K562 (cell line): ENCODE measurements around the gene SPAG17. TPM values are rescaled to one million over a fixed set of nuclear protein-coding genes. Genes with fewer than 3 reads are reported as not detected.

Source experiments
- ATAC-seq: fragments of 200-7000 bp; cut with Tn5 transposase; 3 replicates; pipeline ENCODE4 v1.9.1; 2020; ENCODE audit warnings: moderate library complexity
- BruUV-seq: library from RNA; stranded (reverse); fragments of 400-500 nt; replicated peaks from 2 replicates; lab custom pipeline; 2021; lab: Mats Ljungman, UMichigan
- CTCF ChIA-PET: fragments of 300-600 bp; formaldehyde crosslinking; extraction: SDS; loops from one replicate; lab custom pipeline; 2021; ENCODE audit warnings: low intra/inter-chr PET ratio; lab: Yijun Ruan, JAX
- POLR2A ChIA-PET: fragments of 300-600, 350-650 bp; sonication (Branson Sonifier 250); formaldehyde crosslinking; extraction: SDS; loops from one replicate; lab custom pipeline; 2021; ENCODE audit warnings: antibody characterized with exemption, inconsistent platforms; lab: Yijun Ruan, JAX
- DNase-seq, 4 experiments: peaks; one replicate each; pipeline versions ENCODE4 v3.0.0 to v3.0.0-alpha.2; 2011 to 2018; ENCODE audit warnings: low spot score in 3 of 4, mixed read lengths in 3 of 4; ENCODE audit errors: extremely low read depth in 1 of 4
- FAIRE-seq: peaks from 2 replicates; lab custom pipeline; 2011; peaks lifted over from hg19 to GRCh38; lab: Jason Lieb, UNC
- H2AFZ ChIP-seq: 2 replicates; pipeline ENCODE4 v1.6.0; 2011; ENCODE audit warnings: low read depth, low read length, control low read depth, inconsistent platforms
- H3K27ac ChIP-seq: fragments of 200-600 bp; 3 replicates; pipeline ENCODE4 v1.8.0; 2011; ENCODE audit warnings: low read depth, mild to moderate bottlenecking, control low read depth, inconsistent platforms, low read length, moderate library complexity, mixed read lengths; ENCODE audit errors: extremely low read depth
- H3K27me3 ChIP-seq, 2 experiments: fragments of 300-600 bp in 1 of 2; 2 replicates in 1 of 2; 3 replicates in 1 of 2; pipeline versions ENCODE4 v1.6.0 to v1.8.0; 2011; ENCODE audit warnings: inconsistent platforms in 2 of 2, low read length in 2 of 2, mild to moderate bottlenecking in 1 of 2, mixed read lengths in 1 of 2, moderate library complexity in 1 of 2; ENCODE audit not compliant: control insufficient read depth in 2 of 2, insufficient read depth in 2 of 2
- H3K36me3 ChIP-seq: fragments of 300-600 bp; 3 replicates; pipeline ENCODE4 v1.8.0; 2011; ENCODE audit warnings: mild to moderate bottlenecking, low read length, inconsistent platforms; ENCODE audit not compliant: control insufficient read depth, insufficient read depth
- H3K4me1 ChIP-seq, 2 experiments: fragments of 200-600 bp in 1 of 2; replicated peaks in 1 of 2; 2 replicates in 1 of 2; 3 replicates in 1 of 2; pipeline versions ENCODE4 v1.5.1 to v1.8.0; 2011; ENCODE audit warnings: inconsistent platforms in 2 of 2, low read length in 2 of 2, mild to moderate bottlenecking in 1 of 2, mixed read lengths in 1 of 2, moderate library complexity in 1 of 2; ENCODE audit not compliant: control insufficient read depth in 2 of 2, insufficient read depth in 2 of 2
- H3K4me2 ChIP-seq: 2 replicates; pipeline ENCODE4 v1.6.1; 2011; ENCODE audit warnings: low read length, control low read depth, inconsistent platforms, mixed read lengths; ENCODE audit not compliant: insufficient read depth
- H3K4me3 ChIP-seq: fragments of 200-600 bp; sonication (generic), shearing (Covaris generic); 2 replicates; pipeline ENCODE4 v1.5.1; 2016; ENCODE audit warnings: control low read depth, inconsistent platforms
- H3K79me2 ChIP-seq: fragments of 200-600 bp; 3 replicates; pipeline ENCODE4 v1.8.0; 2011; ENCODE audit warnings: low read length, inconsistent platforms; ENCODE audit not compliant: control insufficient read depth, insufficient read depth
- H3K9ac ChIP-seq, 2 experiments: 2 replicates each; pipeline versions ENCODE4 v1.6.0 to v1.6.1; 2011; ENCODE audit warnings: low read depth in 2 of 2, low read length in 2 of 2, control low read depth in 1 of 2, inconsistent platforms in 1 of 2, mild to moderate bottlenecking in 1 of 2, mixed read lengths in 1 of 2; ENCODE audit not compliant: insufficient read depth in 1 of 2
- H3K9me1 ChIP-seq: one replicate; pipeline ENCODE4 v1.6.0; 2011; ENCODE audit warnings: inconsistent platforms, mild to moderate bottlenecking, low read length, moderate library complexity; ENCODE audit not compliant: control insufficient read depth, insufficient read depth
- H3K9me3 ChIP-seq: replicated peaks from 2 replicates; pipeline ENCODE4 v1.5.1; 2011; ENCODE audit warnings: low read depth, low read length, inconsistent platforms; ENCODE audit not compliant: control insufficient read depth, insufficient read depth
- H4K20me1 ChIP-seq: replicated peaks from 2 replicates; pipeline ENCODE4 v1.6.1; 2011; ENCODE audit warnings: low read length, inconsistent platforms, mixed read lengths; ENCODE audit not compliant: control insufficient read depth, insufficient read depth
- RAD21 ChIP-seq, 2 experiments: fragments of 250-450 bp in 1 of 2; fragments of 450-650 bp in 1 of 2; sonication (Bioruptor Pico) in 1 of 2; formaldehyde crosslinking in 1 of 2; IDR thresholded peaks in 1 of 2; conservative IDR thresholded peaks in 1 of 2; 2 replicates each; pipeline versions ENCODE4 v1.4.0 to v1.8.0; 2020 to 2022; ENCODE audit warnings: mild to moderate bottlenecking in 2 of 2, moderate library complexity in 1 of 2
- ZNF41 ChIP-seq: fragments of 250-450 bp; sonication (Bioruptor Pico); conservative IDR thresholded peaks from 2 replicates; pipeline ENCODE4 v1.4.0; 2020; ENCODE audit warnings: mild to moderate bottlenecking
- WGBS: fragments of 100-300 bp; shearing (Covaris generic); methylation state at CpG from one replicate; pipeline ENCODE4 v1.1.6; 2016; ENCODE audit warnings: low coverage, mixed read lengths; ENCODE audit not compliant: insufficient coverage; ENCODE audit errors: missing lambda C conversion rate; 5-methylcytosine and 5-hydroxymethylcytosine counted together
- in situ Hi-C: fragments of 300-500 bp; cut with MboI; formaldehyde crosslinking; loops from 4 replicates; pipeline ENCODE4 v1.15.0; 2018; ENCODE audit warnings: inconsistent platforms, mixed read lengths
- intact Hi-C: fragments of 100-400 bp; cut with micrococcal nuclease; formaldehyde crosslinking; loops from 2 replicates; pipeline ENCODE4 v1.14.2; 2022
- polyA plus RNA-seq, 8 experiments: library from polyadenylated mRNA; depleted of rRNA in 4 of 8; stranded (reverse) in 5 of 8; unstranded in 3 of 8; fragments of >200 nt; fragmentation: Nextera tagmentation in 2 of 8; fragmentation: Illumina TruSeq in 1 of 8; extraction: Ambion mirVana in 2 of 8; extraction: Trizol in 1 of 8; gene quantifications; 2 replicates each; pipeline versions ENCODE4 v1.2.1 to v1.2.3, GENCODE V29; 2011 to 2014; ENCODE audit warnings: inconsistent platforms in 1 of 8, missing spikeins in 1 of 8
- total RNA-seq, 7 experiments: library from RNA; depleted of rRNA in 6 of 7; stranded (reverse); fragments of >200 nt in 6 of 7; fragmentation: Illumina TruSeq in 2 of 7; extraction: Trizol in 2 of 7; gene quantifications; 2 replicates each; pipeline versions ENCODE4 v1.2.1 to v1.2.3, GENCODE V29; 2011 to 2021; ENCODE audit warnings: low replicate concordance in 1 of 7
- TF ChIP-seq, protein P1 (sequence below), 2 experiments: fragments of 450-650 bp in 1 of 2; IDR thresholded peaks; 2 replicates each; pipeline ENCODE4 v1.6.1; 2011 to 2017; ENCODE audit warnings: low read depth in 2 of 2, antibody characterized with exemption in 1 of 2, borderline replicate concordance in 1 of 2, low read length in 1 of 2, mild to moderate bottlenecking in 1 of 2, mixed read lengths in 1 of 2; ENCODE audit not compliant: control insufficient read depth in 1 of 2
- TF ChIP-seq, protein P2 (sequence below): fragments of 450-650 bp; IDR thresholded peaks from 2 replicates; pipeline ENCODE4 v1.6.1; 2016

Gene SPAG17
- total and polyA plus RNA-seq, 9 of the 15 experiments (the other 6 are each of a cell fraction or from before 2014, with no cell fraction given) = 0.07 to 2.1 (median 1.5) TPM

DNA sequence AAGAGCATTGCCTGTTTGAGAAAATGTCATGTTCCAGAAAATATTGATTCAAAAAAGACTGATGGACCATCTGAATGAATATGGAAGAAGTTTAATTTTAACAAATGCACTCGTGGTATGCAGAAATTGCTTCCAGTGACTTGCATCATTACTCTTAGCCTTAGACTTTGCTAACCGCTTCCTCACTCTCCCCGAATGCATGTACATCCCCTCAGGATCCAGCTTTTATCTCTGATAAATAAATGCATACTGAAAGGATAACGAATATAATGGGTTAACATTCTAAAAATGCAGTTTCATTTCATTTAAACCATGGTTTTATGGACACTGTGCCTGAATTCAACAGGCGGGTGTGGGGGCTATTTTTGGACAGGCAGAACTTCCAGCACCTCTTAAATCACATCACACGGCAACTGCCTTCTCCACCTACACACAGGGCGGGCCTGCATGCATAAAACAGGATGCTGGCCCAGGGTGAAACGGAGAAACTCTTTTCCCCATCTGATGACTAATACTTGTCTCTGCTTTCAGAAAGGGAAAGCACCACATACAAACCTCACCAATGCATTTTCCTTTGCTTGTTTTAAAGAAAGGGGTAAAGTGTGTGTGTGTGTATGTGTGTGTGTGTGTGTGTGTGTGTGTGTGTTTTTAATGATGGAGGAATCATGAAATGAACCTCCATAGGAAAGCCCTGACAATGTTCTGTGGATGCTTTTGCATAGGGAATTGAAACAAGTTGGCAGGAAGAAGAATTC is 48.7 kb downstream of the SPAG17 start (continued):
- TF ChIP-seq, protein P1, sequence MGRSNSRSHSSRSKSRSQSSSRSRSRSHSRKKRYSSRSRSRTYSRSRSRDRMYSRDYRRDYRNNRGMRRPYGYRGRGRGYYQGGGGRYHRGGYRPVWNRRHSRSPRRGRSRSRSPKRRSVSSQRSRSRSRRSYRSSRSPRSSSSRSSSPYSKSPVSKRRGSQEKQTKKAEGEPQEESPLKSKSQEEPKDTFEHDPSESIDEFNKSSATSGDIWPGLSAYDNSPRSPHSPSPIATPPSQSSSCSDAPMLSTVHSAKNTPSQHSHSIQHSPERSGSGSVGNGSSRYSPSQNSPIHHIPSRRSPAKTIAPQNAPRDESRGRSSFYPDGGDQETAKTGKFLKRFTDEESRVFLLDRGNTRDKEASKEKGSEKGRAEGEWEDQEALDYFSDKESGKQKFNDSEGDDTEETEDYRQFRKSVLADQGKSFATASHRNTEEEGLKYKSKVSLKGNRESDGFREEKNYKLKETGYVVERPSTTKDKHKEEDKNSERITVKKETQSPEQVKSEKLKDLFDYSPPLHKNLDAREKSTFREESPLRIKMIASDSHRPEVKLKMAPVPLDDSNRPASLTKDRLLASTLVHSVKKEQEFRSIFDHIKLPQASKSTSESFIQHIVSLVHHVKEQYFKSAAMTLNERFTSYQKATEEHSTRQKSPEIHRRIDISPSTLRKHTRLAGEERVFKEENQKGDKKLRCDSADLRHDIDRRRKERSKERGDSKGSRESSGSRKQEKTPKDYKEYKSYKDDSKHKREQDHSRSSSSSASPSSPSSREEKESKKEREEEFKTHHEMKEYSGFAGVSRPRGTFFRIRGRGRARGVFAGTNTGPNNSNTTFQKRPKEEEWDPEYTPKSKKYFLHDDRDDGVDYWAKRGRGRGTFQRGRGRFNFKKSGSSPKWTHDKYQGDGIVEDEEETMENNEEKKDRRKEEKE (IDR thresholded peaks at IDR 0.05; ENCODE audit: borderline replicate concordance in 1 of 2, control insufficient read depth in 1 of 2, low read depth in 2 of 2, low read length in 1 of 2) = no peak

- ATAC-seq (peak; percentile 89), DNase-seq (peak in 2 of 4 experiments; percentile 18 to 27), FAIRE-seq (no peak)
- intact Hi-C loops (no loop called here), in situ Hi-C loops (no loop called here)
- Histone ChIP-seq H3K9ac (no peak overlapping the region), H3K4me1 (no peaks in the 10 kb centered on the region), H3K4me3 (no peak overlapping the region), H3K27ac (no peak overlapping the region), H3K27me3 (no peaks in the 10 kb centered on the region), H2AFZ (no peak overlapping the region), H3K36me3 (no peaks in the 10 kb centered on the region), H3K79me2 (no peaks in the 10 kb centered on the region), H3K9me1 (no peaks in the 10 kb centered on the region), H4K20me1 (no peaks in the 10 kb centered on the region), H3K9me3 (no peaks in the 10 kb centered on the region), H3K4me2 (no peak overlapping the region)
- ChIA-PET CTCF (no interaction called here), POLR2A (no interaction called here)
- BruUV-seq = no TSS peak
- WGBS = under 1% methylated on average over 5 of the region's 5 CpGs
- TF ChIP-seq RAD21 (CRISPR knock-in tag; conservative IDR thresholded peaks at IDR 0.05 in 1 of 2, IDR thresholded peaks at IDR 0.05 in 1 of 2) = peak in 1 of 2 experiments; percentile 26; a peak in 1 of 4 replicates
- TF ChIP-seq, protein P2, sequence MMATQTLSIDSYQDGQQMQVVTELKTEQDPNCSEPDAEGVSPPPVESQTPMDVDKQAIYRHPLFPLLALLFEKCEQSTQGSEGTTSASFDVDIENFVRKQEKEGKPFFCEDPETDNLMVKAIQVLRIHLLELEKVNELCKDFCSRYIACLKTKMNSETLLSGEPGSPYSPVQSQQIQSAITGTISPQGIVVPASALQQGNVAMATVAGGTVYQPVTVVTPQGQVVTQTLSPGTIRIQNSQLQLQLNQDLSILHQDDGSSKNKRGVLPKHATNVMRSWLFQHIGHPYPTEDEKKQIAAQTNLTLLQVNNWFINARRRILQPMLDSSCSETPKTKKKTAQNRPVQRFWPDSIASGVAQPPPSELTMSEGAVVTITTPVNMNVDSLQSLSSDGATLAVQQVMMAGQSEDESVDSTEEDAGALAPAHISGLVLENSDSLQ = 0 out of 2 replicates have a peak, but pooled peaks have one; percentile 18
- TF ChIP-seq ZNF41 = no peak
Observed at GRCh38 chr1:118132000-118132399, 53.0 kb downstream of the SPAG17 start.
